NCI-H748 (cell line): ENCODE data around the gene ADCY9.
"Not testable (repeated sequence)": the region's sequence is repeated elsewhere in the genome, so short reads cannot be mapped to it uniquely, and the experiment has no call there.

Experiments
- DNase-seq: peaks from one replicate; lab custom pipeline; 2025; ENCODE audit not compliant: unreplicated experiment; lab: John Stamatoyannopoulos, UW

The ADCY9 gene

DNA sequence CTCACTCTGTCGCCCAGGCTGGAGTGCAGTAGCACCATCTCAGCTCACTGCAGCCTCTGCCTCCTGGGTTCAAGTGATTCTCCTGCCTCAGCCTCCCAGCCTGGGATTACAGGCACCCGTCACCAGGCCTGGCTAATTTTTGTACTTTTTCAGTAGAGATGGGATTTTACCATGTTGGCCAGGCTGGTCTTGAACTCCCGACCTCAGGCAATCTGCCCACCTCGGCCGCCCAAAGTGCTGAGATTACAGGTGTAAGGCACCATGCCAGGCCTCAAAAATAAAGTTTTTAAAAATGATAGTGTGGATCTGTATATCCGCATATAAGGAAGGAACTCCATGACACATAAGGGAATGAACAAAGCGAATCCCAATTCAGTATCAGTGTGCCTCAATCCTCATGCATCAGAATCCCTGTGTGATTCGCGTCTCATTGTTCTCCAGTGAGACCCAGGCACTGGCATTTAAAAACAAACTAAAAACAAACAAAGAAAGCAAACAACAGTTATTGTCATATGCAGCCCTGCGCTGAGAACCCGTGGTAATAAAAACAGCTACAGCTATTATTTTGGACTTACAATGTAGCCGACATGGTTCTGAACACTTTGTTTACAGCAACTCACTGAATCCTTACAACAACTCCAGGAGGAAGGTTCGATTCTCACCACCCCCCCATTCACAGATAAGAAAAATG is 181.6 kb downstream of the ADCY9 start:
- no peak for DNase-seq

DNA sequence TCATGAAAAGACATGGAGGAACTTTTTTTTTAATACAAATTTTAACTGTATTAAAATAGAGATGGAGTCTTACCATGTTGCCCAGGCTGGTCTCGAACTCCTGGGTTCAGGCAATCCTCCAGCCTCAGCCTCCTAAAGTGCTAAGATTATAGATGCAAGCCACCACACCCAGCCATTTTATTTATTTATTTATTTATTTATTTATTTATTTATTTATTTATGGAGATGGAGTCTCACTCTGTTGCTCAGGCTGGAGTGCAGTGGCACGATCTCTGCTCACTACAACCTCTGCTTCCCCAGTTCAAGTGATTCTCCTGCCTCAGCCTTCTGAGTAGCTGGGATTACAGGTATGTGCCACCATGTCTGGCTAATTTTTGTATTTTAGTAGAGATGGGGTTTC is 189.1 kb downstream of the ADCY9 start:
- DNase-seq, result not testable (repeated sequence)

- no peak for DNase-seq
Observed at GRCh38 chr16:3924763-3925162, 191.5 kb downstream of the ADCY9 start.

GRCh38 chr16:3922241-3922640 is 194.0 kb downstream of the ADCY9 start:
- DNase-seq, result no peak

DNA sequence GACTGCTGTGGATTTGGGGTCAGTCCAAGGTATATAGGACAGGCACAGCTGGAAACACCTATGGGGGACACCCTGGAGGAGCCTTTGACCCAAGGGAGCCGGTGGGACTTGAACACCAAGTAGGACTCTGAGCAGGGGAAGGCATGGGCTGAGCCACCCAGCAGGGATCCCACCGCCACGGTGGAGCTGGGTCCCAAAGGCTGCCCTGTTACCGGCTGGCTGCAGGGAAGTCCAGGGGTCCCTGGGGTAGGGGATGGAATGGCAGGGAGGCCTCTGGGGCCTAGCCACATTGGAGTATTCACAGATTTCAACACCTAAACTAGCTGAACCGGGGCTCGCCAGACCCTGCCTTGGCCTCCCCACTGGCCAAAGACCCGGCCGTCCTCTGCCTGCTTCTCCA is 196.0 kb downstream of the ADCY9 start:
- DNase-seq, result no peak

GRCh38 chr16:3919413-3919812 is 196.8 kb downstream of the ADCY9 start:
- DNase-seq, result no peak

- no peak for DNase-seq
Observed at GRCh38 chr16:3915426-3916260, 200.6 kb downstream of the ADCY9 start.

DNA sequence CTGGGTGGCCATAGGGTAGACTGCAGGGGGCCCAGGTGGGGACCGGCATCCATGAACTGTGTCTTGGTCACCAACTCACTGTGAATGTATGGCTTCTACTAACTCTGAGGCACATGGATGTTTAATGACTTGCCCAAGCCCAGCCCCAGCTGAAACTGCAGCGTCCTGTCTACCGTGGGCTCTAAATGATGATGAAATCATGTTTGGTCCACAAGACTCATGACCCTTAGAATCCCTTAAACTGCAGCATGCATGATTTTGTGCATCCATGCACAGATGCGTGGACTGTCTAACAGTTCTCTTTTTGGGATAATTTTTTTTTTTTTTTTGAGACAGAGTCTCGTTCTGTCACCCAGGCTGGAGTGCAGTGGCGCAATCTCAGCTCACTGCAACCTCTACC is 203.3 kb downstream of the ADCY9 start:
- DNase-seq, result no peak
